GM12891 (cell line): ENCODE results near the gene PANK4.

Experiments
- POLR2A ChIP-seq: IDR thresholded peaks from 2 replicates; pipeline ENCODE4 v1.6.1; 2011; ENCODE audit warnings: low read depth, low read length, control low read depth
- POLR2AphosphoS5 ChIP-seq: IDR thresholded peaks from 2 replicates; pipeline ENCODE4 v1.6.1; 2011; ENCODE audit warnings: low read depth, low read length, control low read depth
- SPI1 ChIP-seq: IDR thresholded peaks from 2 replicates; pipeline ENCODE4 v1.6.1; 2011; ENCODE audit warnings: low read depth, low read length, control low read depth
- TAF1 ChIP-seq: IDR thresholded peaks from 2 replicates; pipeline ENCODE4 v1.6.1; 2011; ENCODE audit warnings: low read depth, low read length, control low read depth

DNA sequence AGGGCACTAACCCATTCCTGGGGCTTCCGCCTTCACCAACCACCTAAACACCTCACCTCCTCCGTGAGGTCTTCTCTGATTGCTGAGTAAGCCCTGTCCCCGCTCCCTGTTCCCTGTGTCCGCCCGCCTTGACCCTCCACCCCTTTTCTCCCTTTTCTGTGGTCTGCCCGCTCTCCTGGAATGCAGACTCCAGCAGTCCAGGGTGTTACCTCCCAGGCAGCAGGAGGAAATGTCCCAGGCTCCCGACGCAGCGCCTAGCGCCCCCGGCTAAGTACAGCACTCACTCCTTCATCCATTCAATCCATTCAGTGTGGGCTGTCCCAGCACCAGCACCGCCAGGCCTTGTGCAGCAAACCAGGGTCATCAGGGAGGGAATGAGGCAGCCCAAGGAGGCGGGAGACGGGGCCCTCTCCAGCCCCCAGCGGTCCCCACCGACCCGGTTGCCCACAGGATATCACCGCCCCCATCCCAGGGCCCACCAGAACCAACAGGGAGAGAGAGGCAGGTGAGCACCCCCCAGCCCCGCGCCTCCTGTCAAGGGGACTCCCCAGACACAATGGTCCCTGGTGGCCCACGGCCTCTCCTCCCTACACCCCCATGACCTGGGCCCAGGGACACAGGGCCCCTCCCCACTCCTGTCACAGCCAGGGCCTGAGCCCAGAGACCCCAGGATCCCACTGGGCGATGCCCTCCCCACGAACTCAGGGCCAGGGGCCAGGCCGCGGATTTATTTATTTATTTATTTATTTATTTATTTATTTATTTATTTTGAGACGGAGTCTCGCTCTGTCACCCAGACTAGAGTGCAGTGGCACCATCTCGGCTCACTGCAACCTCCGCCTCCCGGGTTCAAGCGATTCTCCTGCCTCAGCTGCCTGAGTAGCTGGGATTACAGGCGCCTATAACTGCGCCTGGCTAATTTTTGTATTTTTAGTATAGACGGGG is 40.0 kb upstream of the PANK4 start:
- no peak for TF ChIP-seq POLR2A
- TF ChIP-seq POLR2AphosphoS5 = no peak
- no peak for TF ChIP-seq TAF1
- TF ChIP-seq SPI1 = no peak
